KMS-11 (cell line): ENCODE measurements around the gene SSC5D.

ENCODE experiments used
- H2AFZ ChIP-seq: fragments of 200-600 bp; sonication (generic); 2 replicates; pipeline ENCODE4 v1.6.1; 2016; ENCODE audit warnings: antibody characterized with exemption, mixed run types, low read depth
- H3K27ac ChIP-seq: fragments of 200-600 bp; sonication (generic); 2 replicates; pipeline ENCODE4 v1.6.1; 2016; ENCODE audit warnings: mild to moderate bottlenecking, mixed run types
- H3K27me3 ChIP-seq: fragments of 200-600 bp; sonication (generic); 2 replicates; pipeline ENCODE4 v1.6.1; 2017; ENCODE audit warnings: mild to moderate bottlenecking, low read depth, mixed run types, moderate library complexity; ENCODE audit not compliant: insufficient read depth
- H3K36me3 ChIP-seq: fragments of 200-600 bp; sonication (generic); 2 replicates; pipeline ENCODE4 v1.6.1; 2017; ENCODE audit warnings: mild to moderate bottlenecking, mixed run types; ENCODE audit not compliant: insufficient read depth
- H3K4me1 ChIP-seq: fragments of 200-600 bp; sonication (generic); 2 replicates; pipeline ENCODE4 v1.6.1; 2016; ENCODE audit warnings: mild to moderate bottlenecking, low read depth, mixed run types; ENCODE audit not compliant: poor library complexity, severe bottlenecking
- H3K4me2 ChIP-seq: fragments of 200-600 bp; sonication (generic); 2 replicates; pipeline ENCODE4 v1.7.0; 2016; ENCODE audit warnings: mild to moderate bottlenecking, mixed run types
- H3K4me3 ChIP-seq: fragments of 200-600 bp; sonication (generic); IDR thresholded peaks from 2 replicates; pipeline ENCODE4 v1.6.1; 2017; ENCODE audit warnings: low read depth, low read length, mixed read lengths; ENCODE audit not compliant: insufficient read depth
- H3K79me2 ChIP-seq: fragments of 200-600 bp; sonication (generic); 2 replicates; pipeline ENCODE4 v1.6.1; 2016; ENCODE audit warnings: low read depth, mixed run types; ENCODE audit not compliant: insufficient read depth
- H3K9ac ChIP-seq: fragments of 200-600 bp; sonication (generic); 2 replicates; pipeline ENCODE4 v1.6.1; 2016; ENCODE audit warnings: mild to moderate bottlenecking, mixed run types
- H4K20me1 ChIP-seq: fragments of 200-600 bp; sonication (generic); 2 replicates; pipeline ENCODE4 v1.6.1; 2016; ENCODE audit warnings: mild to moderate bottlenecking, mixed run types; ENCODE audit not compliant: insufficient read depth
- CTCF ChIP-seq: fragments of 200-600 bp; sonication (generic); conservative IDR thresholded peaks from 2 replicates; pipeline ENCODE4 v1.6.1; 2017; ENCODE audit warnings: low read depth, mild to moderate bottlenecking, antibody characterized with exemption, low read length, moderate library complexity, mixed read lengths

Gene SSC5D

GRCh38 chr19:55552620-55553019 is 64.4 kb downstream of the SSC5D start:
- no peak overlapping the region for H2AFZ ChIP-seq

GRCh38 chr19:55553217-55554182 is 65.3 kb downstream of the SSC5D start:
- no peak overlapping the region for H3K4me3 ChIP-seq

More at GRCh38 chr19:55552620-55553019, 64.4 kb downstream of the SSC5D start:
- no peaks in the 10 kb centered on the region for H4K20me1 ChIP-seq
- peaks cover 84% of the 10 kb centered on the region for H3K27me3 ChIP-seq
- no peak overlapping the region for H3K4me2 ChIP-seq
- H3K4me3 ChIP-seq, result no peak overlapping the region
- H3K9ac ChIP-seq, result no peak overlapping the region
- TF ChIP-seq CTCF, result no peak
- H3K27ac ChIP-seq, result no peak overlapping the region
- peaks cover 4% of the 10 kb centered on the region for H3K4me1 ChIP-seq
- no peaks in the 10 kb centered on the region for H3K36me3 ChIP-seq
- no peaks in the 10 kb centered on the region for H3K79me2 ChIP-seq

GRCh38 chr19:55554302-55554701 is 66.1 kb downstream of the SSC5D start:
- Histone ChIP-seq H3K36me3 (no peaks in the 10 kb centered on the region), H3K9ac (no peak overlapping the region), H3K4me3 (no peak overlapping the region), H3K4me1 (peaks cover 4% of the 10 kb centered on the region), H3K27me3 (peaks cover 84% of the 10 kb centered on the region), H3K79me2 (no peaks in the 10 kb centered on the region), H4K20me1 (no peaks in the 10 kb centered on the region), H3K4me2 (no peak overlapping the region), H3K27ac (no peak overlapping the region), H2AFZ (no peak overlapping the region)
- TF ChIP-seq CTCF, result no peak

More at GRCh38 chr19:55553217-55554182, 65.3 kb downstream of the SSC5D start:
- Histone ChIP-seq H3K9ac (no peak overlapping the region), H3K4me1 (peaks cover 4% of the 10 kb centered on the region), H3K36me3 (no peaks in the 10 kb centered on the region), H2AFZ (no peak overlapping the region), H3K27ac (no peak overlapping the region), H3K79me2 (no peaks in the 10 kb centered on the region), H3K27me3 (peaks cover 86% of the 10 kb centered on the region), H4K20me1 (no peaks in the 10 kb centered on the region), H3K4me2 (no peak overlapping the region)
- no peak for TF ChIP-seq CTCF

- H3K4me3 ChIP-seq, result no peak overlapping the region
- no peaks in the 10 kb centered on the region for H3K36me3 ChIP-seq
- H3K9ac ChIP-seq, result no peak overlapping the region
- H3K27ac ChIP-seq, result no peak overlapping the region
- no peak overlapping the region for H3K4me2 ChIP-seq
- H3K27me3 ChIP-seq, result peaks cover 84% of the 10 kb centered on the region
- no peaks in the 10 kb centered on the region for H3K79me2 ChIP-seq
- H2AFZ ChIP-seq, result no peak overlapping the region
- H3K4me1 ChIP-seq, result peaks cover 4% of the 10 kb centered on the region
- H4K20me1 ChIP-seq, result no peaks in the 10 kb centered on the region
- TF ChIP-seq CTCF, result no peak
Measured at GRCh38 chr19:55554741-55555152, 66.5 kb downstream of the SSC5D start.
